HG02588 (cell line): ENCODE results near the gene AP3S2.
"Not testable (repeated sequence)": the region's sequence is repeated elsewhere in the genome, so short reads cannot be mapped to it uniquely, and the experiment has no call there.

Experiments used
- ATAC-seq: cut with Tn5 transposase; IDR thresholded peaks from one replicate; pipeline ENCODE4 v1.9.1; 2021; ENCODE audit warnings: mild to moderate bottlenecking, moderate library complexity; ENCODE audit not compliant: unreplicated experiment

Gene AP3S2

GRCh38 chr15:89783861-89784685 is 109.7 kb downstream of the AP3S2 start:
- ATAC-seq: no peak

DNA sequence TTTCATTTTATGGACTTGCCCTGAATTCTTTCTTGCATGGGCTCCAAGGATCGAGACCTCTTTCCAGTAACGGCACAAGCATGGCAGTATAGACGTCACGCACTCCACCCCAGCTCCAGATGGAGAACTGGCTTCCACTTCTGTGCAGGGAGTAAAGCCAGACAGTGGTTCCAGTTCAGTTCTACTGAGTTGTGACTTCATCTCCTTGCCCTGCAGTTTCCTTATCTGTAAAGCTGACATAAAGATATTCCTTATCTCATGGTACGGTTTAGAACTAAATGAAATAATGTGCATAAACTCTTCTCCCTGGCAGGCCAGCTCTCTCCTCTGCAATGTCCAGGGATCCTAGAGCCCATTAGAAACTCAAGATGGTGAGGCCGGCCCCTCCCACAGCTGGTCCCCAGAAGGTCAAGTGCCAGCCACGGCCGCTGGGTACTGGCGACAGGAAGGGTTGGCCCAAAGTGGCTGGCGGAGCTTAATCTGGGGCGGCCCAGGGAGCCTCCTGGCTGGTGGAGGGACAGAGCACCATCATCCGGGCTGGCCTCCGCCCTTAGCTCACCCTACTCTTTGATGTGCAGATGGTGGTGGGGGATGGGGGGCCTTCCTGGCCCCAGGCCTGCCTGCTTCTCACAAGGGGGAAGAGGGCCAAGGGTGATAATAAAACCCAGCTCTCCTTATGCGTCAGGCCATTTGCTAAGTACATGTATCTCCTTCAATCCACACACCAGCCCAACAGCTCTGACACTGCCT is 110.5 kb downstream of the AP3S2 start:
- ATAC-seq: no peak

DNA sequence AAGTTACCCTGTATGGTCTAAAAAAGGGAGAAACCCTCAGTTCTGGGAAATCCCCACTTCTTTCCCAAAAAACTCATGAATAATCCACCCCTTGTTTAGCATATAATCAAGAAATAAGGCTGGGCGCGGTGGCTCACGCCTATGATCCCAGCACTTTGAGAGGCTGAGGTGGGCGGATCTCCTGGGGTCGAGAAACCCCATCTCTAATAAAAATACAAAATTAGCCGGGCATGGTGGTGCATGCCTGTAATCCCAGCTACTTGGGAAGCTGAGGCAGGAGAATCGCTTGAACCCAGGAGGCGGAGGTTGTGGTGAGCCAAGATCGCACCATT is 111.2 kb downstream of the AP3S2 start:
- not testable (repeated sequence) for ATAC-seq

- ATAC-seq: no peak
Measured at GRCh38 chr15:89781891-89782618, 111.7 kb downstream of the AP3S2 start.

DNA sequence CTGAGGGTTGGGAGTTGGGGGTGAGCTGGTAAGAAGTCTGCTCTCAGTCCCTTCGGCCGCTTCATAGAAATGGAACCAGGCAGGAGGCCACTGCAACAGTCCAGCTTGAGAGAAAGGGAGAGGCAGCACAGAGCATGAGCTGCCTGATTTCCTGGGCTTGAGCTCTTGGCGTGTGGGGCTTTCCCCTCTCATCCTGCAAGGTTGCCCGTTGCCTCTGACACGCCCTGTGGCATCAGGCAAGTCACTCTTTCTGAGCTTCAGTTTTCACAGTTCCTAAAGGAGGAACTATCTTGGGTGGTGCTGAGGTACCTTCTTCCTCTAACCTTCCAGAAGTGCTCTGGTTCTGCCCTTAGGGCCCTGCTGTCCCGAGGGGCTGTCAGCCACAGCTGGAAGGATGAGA is 112.7 kb downstream of the AP3S2 start:
- ATAC-seq: no peak

DNA sequence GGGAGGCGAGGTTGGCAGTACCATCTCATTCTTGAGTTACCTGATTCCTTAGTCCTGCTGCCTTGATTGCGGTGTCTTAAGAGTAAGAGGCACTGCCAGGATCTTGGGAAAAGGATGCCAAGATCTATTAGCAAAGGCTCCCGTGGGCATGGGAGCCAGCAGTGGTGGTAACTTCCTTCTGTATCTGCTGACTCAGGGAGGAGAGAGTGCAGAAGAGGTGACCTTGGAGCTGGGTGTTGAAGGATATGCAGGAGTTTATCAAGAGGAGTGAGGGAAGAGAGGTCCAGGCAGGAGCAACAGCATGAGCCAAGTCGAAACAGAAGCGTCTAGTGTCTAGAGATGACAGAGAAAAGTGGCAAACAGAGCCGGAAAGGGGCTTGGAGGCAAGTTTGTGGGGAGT is 113.2 kb downstream of the AP3S2 start:
- ATAC-seq: no peak
